K562 (cell line): ENCODE data around the gene DNAJB14. TPM values are rescaled to one million over a fixed set of nuclear protein-coding genes. Genes with fewer than 3 reads are reported as not detected.

Source experiments
- ARID1B ChIP-seq: fragments of 450-650 bp; IDR thresholded peaks from 2 replicates; pipeline ENCODE4 v1.6.1; 2016; ENCODE audit warnings: antibody characterized with exemption, mild to moderate bottlenecking, inconsistent platforms
- ARID2 ChIP-seq: fragments of 450-650 bp; IDR thresholded peaks from 2 replicates; pipeline ENCODE4 v1.6.1; 2017; ENCODE audit warnings: antibody characterized with exemption, mild to moderate bottlenecking
- ATF3 ChIP-seq, 2 experiments: fragments of 450-650 bp in 1 of 2; sonication (generic) in 1 of 2; formaldehyde crosslinking in 1 of 2; IDR thresholded peaks in 1 of 2; conservative IDR thresholded peaks in 1 of 2; 2 replicates each; pipeline versions ENCODE4 v1.6.1 to v1.8.1; 2016 to 2023; ENCODE audit warnings: mild to moderate bottlenecking in 2 of 2, moderate library complexity in 2 of 2, inconsistent platforms in 1 of 2, missing genetic modification reagents in 1 of 2
- CHD4 ChIP-seq: fragments of 200-600 bp; sonication (generic); IDR thresholded peaks from 3 replicates; pipeline ENCODE4 v1.6.1; 2012; ENCODE audit warnings: low read depth, mild to moderate bottlenecking, mixed read lengths, low read length, inconsistent platforms; ENCODE audit not compliant: insufficient read depth, insufficient replicate concordance, poor library complexity, severe bottlenecking
- CREM ChIP-seq: IDR thresholded peaks from 2 replicates; pipeline ENCODE4 v1.6.1; 2014; ENCODE audit warnings: antibody characterized with exemption, low read depth
- FOXA3 ChIP-seq, 2 experiments: fragments of 450-650 bp in 1 of 2; sonication (generic) in 1 of 2; formaldehyde crosslinking; IDR thresholded peaks in 1 of 2; conservative IDR thresholded peaks in 1 of 2; 2 replicates each; pipeline versions ENCODE4 v1.4.0 to v1.8.0; 2020 to 2022; ENCODE audit warnings: mild to moderate bottlenecking in 2 of 2, missing genetic modification reagents in 1 of 2
- HMG20B ChIP-seq: fragments of 250-450 bp; sonication (Bioruptor Pico); IDR thresholded peaks from 2 replicates; pipeline ENCODE4 v1.5.0; 2021; ENCODE audit warnings: mild to moderate bottlenecking
- IRF2 ChIP-seq: sonication (generic); formaldehyde crosslinking; IDR thresholded peaks from 2 replicates; pipeline ENCODE4 v1.8.1; 2022; ENCODE audit warnings: mild to moderate bottlenecking, missing genetic modification reagents
- MEIS2 ChIP-seq: fragments of 450-650 bp; IDR thresholded peaks from 2 replicates; pipeline ENCODE4 v1.6.1; 2014; ENCODE audit warnings: mild to moderate bottlenecking; ENCODE audit not compliant: partially characterized antibody
- NRF1 ChIP-seq, 2 experiments: fragments of 450-650 bp; IDR thresholded peaks in 1 of 2; conservative IDR thresholded peaks in 1 of 2; 2 replicates each; pipeline ENCODE4 v1.6.1; 2014; ENCODE audit warnings: mild to moderate bottlenecking in 2 of 2
- TBL1XR1 ChIP-seq, 2 experiments: IDR thresholded peaks; 2 replicates each; pipeline ENCODE4 v1.6.1; 2012; ENCODE audit warnings: improper control_type of control experiment in 2 of 2, low read length in 2 of 2, mild to moderate bottlenecking in 1 of 2
- ZBTB17 ChIP-seq: fragments of 450-650 bp; formaldehyde crosslinking; IDR thresholded peaks from 2 replicates; pipeline ENCODE4 v1.4.0; 2020; ENCODE audit warnings: mild to moderate bottlenecking
- polyA plus RNA-seq, 8 experiments: library from polyadenylated mRNA; depleted of rRNA in 4 of 8; stranded (reverse) in 5 of 8; unstranded in 3 of 8; fragments of >200 nt; fragmentation: Nextera tagmentation in 2 of 8; fragmentation: Illumina TruSeq in 1 of 8; extraction: Ambion mirVana in 2 of 8; extraction: Trizol in 1 of 8; gene quantifications; 2 replicates each; pipeline versions ENCODE4 v1.2.1 to v1.2.3, GENCODE V29; 2011 to 2014; ENCODE audit warnings: inconsistent platforms in 1 of 8, missing spikeins in 1 of 8
- total RNA-seq, 7 experiments: library from RNA; depleted of rRNA in 6 of 7; stranded (reverse); fragments of >200 nt in 6 of 7; fragmentation: Illumina TruSeq in 2 of 7; extraction: Trizol in 2 of 7; gene quantifications; 2 replicates each; pipeline versions ENCODE4 v1.2.1 to v1.2.3, GENCODE V29; 2011 to 2021; ENCODE audit warnings: low replicate concordance in 1 of 7
- TF ChIP-seq, protein P1 (sequence below): fragments of 450-650 bp; IDR thresholded peaks from 2 replicates; pipeline ENCODE4 v1.6.1; 2016

The DNAJB14 gene
- total and polyA plus RNA-seq, 9 of the 15 experiments (the other 6 are each of a cell fraction or from before 2014, with no cell fraction given), result 5.5 to 28.0 (median 12.7) TPM

GRCh38 chr4:99863804-99864203 lies 82.6 kb downstream of the DNAJB14 start (continued):
- TF ChIP-seq ATF3 (IDR thresholded peaks at IDR 0.05) (peak; percentile 71), ATF3 (CRISPR knock-in tag; conservative IDR thresholded peaks at IDR 0.05) (no peak), HMG20B (CRISPR knock-in tag) (no peak), ARID2 (no peak), NRF1 (conservative IDR thresholded peaks at IDR 0.05 in 1 of 2, IDR thresholded peaks at IDR 0.05 in 1 of 2) (peak; percentile 16 to 18; a peak in 1 of 4 replicates), TBL1XR1 (IDR thresholded peaks at IDR 0.05; ENCODE audit: low read length in 2 of 2) (0 out of 4 replicates have a peak, but pooled peaks of 1 of the 2 experiments have one; percentile 27), ARID1B (peak; percentile 40; the same call in 1 of the 2 replicates), MEIS2 (peak; percentile 92), CREM (peak; percentile 27; the same call in 1 of the 2 replicates), ZBTB17 (CRISPR knock-in tag) (no peak), IRF2 (CRISPR knock-in tag) (no peak), FOXA3 (CRISPR knock-in tag; conservative IDR thresholded peaks at IDR 0.05 in 1 of 2, IDR thresholded peaks at IDR 0.05 in 1 of 2) (peak in 1 of 2 experiments; percentile 78; a peak in 2 of 4 replicates), CHD4 (no peak)
- TF ChIP-seq, protein P1, sequence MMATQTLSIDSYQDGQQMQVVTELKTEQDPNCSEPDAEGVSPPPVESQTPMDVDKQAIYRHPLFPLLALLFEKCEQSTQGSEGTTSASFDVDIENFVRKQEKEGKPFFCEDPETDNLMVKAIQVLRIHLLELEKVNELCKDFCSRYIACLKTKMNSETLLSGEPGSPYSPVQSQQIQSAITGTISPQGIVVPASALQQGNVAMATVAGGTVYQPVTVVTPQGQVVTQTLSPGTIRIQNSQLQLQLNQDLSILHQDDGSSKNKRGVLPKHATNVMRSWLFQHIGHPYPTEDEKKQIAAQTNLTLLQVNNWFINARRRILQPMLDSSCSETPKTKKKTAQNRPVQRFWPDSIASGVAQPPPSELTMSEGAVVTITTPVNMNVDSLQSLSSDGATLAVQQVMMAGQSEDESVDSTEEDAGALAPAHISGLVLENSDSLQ, result peak; percentile 43
